MG63 (cell line): ENCODE data around the gene PNMA1. TPM values are rescaled to one million over a fixed set of nuclear protein-coding genes. Genes with fewer than 3 reads are reported as not detected.

ENCODE experiments used
- DNase-seq: peaks from one replicate; pipeline ENCODE4 v3.0.0-alpha.2; 2020
- H3K27me3 ChIP-seq: fragments of 250-450 bp; sonication (Bioruptor Pico); 2 replicates; pipeline ENCODE4 v1.5.1; 2020; ENCODE audit warnings: mild to moderate bottlenecking, moderate library complexity
- H3K36me3 ChIP-seq: fragments of 250-450 bp; sonication (Bioruptor Pico); 2 replicates; pipeline ENCODE4 v1.5.1; 2020; ENCODE audit warnings: mild to moderate bottlenecking, moderate library complexity
- H3K4me3 ChIP-seq: fragments of 250-450 bp; sonication (Bioruptor Pico); 2 replicates; pipeline ENCODE4 v1.5.1; 2020; ENCODE audit warnings: mild to moderate bottlenecking, moderate library complexity
- H3K9me3 ChIP-seq: fragments of 250-450 bp; sonication (Bioruptor Pico); 2 replicates; pipeline ENCODE4 v1.5.1; 2020; ENCODE audit warnings: mild to moderate bottlenecking, moderate library complexity
- total RNA-seq: library from RNA; depleted of rRNA; stranded (reverse); fragments of >200 nt; shearing (Covaris generic); gene quantifications from 2 replicates; pipeline ENCODE4 v1.2.3, GENCODE V29; 2014; ENCODE audit warnings: low replicate concordance; rRNA removed

PNMA1 gene, protein sequence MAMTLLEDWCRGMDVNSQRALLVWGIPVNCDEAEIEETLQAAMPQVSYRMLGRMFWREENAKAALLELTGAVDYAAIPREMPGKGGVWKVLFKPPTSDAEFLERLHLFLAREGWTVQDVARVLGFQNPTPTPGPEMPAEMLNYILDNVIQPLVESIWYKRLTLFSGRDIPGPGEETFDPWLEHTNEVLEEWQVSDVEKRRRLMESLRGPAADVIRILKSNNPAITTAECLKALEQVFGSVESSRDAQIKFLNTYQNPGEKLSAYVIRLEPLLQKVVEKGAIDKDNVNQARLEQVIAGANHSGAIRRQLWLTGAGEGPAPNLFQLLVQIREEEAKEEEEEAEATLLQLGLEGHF
- total RNA-seq = 22.1 and 38.5 TPM in 2 replicates

DNA sequence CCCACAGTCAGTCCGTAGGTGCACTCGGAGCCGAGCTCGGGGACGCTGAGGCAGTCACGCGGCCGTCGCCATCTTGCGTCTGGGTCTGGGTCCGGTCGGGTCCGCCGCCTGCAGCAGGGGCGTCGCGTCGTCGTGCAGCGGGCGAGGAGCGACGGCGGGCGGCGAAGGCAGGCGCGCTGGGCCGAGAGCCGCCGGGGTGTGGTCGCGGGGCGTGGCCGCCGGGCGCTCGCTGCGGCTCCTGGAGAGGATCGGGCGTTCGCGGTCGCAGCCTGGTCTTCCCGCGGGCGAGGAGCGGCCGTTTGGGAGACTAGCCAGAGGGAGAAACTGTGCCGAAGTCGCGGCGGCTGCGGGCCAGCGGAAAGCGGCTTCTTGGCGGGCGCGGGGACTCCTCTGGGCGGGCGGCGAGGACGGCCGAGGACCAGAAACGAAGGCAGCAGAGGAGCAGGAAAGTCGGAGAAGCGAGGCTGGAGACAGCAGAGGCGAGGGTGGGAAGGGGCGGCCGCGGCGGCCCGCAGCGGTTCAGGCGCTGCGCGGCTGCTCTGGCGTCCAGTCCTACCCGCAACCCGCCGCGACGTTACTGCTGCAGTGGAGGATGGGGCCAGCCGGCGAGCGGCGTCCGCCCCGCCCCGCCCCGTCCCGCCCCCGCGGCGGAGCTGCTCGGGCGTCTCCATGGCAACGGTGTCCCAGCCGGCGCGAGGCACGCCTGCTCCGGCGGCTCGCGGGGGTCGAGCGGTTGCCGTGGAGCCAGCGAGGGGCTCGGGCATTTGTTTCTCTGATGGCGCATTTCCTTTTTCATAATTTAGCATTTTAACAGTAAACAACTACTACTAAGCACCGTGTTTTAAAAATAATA is at the start of gene PNMA1:
Gene PNMA1 (minus strand): TSS at position 582 of the 853 bp plus-strand sequence. CDS start 745 bp downstream, outside the sequence.
- Histone ChIP-seq H3K4me3 (peak within 1 kb of the TSS; percentile 69), H3K9me3 (no peaks in the 10 kb centered on the region)

DNA sequence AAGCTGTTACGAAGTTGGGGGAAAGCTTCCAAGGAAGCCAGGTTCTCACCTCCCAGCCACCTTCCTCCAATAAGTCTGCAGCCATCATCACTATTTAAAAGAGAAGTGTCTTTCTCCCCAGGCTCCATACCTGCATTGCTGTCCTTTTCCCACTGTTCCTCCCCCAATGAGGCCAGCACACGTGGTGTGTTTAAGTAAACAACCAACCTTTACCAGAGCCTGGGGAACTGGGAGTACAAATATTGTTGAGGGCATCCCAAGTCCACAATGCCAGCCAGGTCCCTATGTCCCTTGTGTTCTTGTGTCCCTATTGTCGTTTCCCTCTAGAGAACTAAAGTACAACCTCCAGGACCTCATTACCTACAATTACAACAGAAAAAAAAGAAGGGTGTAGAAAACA is 49.2 kb upstream of the PNMA1 start:
- Histone ChIP-seq H3K36me3 (peaks cover 3% of the 10 kb centered on the region), H3K9me3 (no peaks in the 10 kb centered on the region), H3K27me3 (no peaks in the 10 kb centered on the region), H3K4me3 (no peak overlapping the region)
- DNase-seq = no peak

More for the DNA sequence above, at the start of gene PNMA1:
- Histone ChIP-seq H3K36me3 (no peaks in the 10 kb centered on the region), H3K27me3 (no peaks in the 10 kb centered on the region)
- peak; percentile 86 for DNase-seq

DNA sequence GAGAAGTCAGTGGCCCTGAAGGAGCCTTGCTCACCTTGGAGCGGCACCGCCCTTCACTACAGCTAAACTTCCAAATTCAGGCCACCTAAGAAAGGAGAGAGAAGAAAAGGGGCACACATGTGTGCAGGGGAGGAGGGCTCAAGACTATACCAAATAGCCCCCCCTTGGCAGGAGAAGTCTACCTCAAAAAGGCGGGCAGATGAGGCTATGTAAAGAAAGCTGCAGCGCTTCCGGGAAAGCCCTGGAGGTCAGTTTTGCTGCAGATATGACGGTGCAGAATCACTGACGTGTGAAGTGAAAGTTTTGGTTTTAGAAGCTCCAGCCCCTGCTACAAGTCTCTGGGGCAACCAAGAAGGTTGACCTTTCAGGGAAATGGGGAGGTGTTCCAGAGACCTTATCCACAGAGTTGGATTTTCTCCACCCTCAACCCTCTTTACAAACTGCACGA is 48.2 kb upstream of the PNMA1 start:
- no peak for DNase-seq
- Histone ChIP-seq H3K27me3 (no peaks in the 10 kb centered on the region), H3K36me3 (peaks cover 3% of the 10 kb centered on the region), H3K9me3 (no peaks in the 10 kb centered on the region), H3K4me3 (no peak overlapping the region)

DNA sequence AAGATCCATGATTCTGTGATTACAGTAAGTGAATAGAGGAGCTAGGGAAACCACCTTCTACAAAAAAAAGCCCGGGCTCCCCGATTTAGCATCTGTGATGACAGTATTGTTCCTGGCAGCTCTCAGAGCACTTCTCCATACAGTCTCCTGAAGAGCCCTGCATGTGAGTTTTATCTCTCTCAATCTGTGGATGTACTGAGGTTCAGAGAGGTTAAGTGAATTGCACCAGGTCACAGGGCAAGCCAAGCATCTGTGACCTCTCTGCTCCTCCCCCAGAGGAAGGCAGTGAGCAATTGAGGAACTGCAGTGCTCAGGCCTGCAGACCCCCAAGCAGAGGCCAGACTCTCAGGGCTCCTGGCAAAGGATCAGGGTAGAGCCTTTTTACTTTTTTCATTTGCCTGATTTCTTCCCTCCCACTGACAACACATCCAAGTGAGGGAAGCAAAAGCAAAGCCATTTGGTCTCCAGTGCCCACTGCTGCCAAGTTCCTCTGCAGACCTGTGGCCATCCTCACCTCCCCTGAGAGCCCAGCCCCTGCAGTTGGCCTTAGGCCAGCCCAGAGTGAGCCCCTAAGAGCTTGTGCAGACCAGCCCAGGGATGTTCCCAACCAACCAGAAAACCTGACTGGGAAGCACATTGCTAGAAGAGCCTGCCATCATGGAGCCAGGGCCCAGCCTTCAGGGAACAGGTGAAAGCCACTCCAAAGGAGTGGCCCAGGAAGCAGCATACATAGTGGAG is 47.6 kb upstream of the PNMA1 start:
- Histone ChIP-seq H3K27me3 (no peaks in the 10 kb centered on the region), H3K4me3 (no peak overlapping the region), H3K9me3 (no peaks in the 10 kb centered on the region), H3K36me3 (peaks cover 3% of the 10 kb centered on the region)
- DNase-seq = no peak

DNA sequence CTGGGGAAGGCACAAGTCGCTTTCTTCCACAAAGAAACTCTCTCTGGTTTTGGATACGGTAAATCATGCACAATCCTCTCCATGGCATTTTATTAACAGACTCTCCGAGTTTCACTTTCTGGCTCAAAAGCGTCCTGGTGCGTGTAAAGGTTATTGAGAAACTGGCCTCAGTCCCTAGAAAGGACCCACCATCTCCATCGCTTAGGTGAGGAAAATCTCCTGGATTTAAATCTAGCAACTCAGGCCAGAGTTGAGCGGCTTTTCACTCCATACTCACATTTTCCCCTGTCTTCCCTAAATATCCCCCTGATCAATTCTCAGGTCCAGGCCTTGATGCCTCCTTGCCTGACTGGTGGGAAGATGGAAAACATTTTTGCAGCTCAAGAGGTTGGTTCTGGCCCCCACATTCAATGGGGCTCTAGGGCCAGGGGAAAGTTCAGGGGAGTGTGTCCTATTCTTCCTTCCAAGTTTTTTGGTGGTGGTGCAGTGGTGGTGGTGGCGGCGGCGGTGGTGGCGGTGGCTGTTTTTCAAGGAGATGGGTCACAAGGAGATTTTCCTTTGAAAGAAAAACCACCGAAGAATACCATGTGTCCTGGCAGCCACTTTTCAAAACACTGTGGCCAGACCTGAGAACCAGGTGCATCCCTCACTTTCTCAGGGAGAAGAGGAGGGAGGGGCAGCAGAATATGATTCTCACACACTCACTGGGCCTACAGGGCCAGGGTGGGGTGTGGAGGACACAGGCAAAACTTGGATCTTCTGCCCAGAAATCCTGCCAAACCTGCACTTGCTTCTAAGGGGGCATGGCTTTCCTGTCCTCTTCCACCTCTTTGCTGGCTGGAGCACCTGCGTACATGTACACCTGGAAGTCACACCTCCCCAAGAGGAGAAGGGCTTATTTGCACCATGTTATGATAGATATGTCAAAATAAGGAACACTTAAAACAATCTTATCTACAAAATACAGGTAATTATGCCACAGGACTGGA is 46.7 kb upstream of the PNMA1 start:
- H3K36me3 ChIP-seq = peaks cover 5% of the 10 kb centered on the region
- peak overlapping the region; percentile 58 for H3K4me3 ChIP-seq
- H3K9me3 ChIP-seq = no peaks in the 10 kb centered on the region
- no peaks in the 10 kb centered on the region for H3K27me3 ChIP-seq
- DNase-seq = no peak

DNA sequence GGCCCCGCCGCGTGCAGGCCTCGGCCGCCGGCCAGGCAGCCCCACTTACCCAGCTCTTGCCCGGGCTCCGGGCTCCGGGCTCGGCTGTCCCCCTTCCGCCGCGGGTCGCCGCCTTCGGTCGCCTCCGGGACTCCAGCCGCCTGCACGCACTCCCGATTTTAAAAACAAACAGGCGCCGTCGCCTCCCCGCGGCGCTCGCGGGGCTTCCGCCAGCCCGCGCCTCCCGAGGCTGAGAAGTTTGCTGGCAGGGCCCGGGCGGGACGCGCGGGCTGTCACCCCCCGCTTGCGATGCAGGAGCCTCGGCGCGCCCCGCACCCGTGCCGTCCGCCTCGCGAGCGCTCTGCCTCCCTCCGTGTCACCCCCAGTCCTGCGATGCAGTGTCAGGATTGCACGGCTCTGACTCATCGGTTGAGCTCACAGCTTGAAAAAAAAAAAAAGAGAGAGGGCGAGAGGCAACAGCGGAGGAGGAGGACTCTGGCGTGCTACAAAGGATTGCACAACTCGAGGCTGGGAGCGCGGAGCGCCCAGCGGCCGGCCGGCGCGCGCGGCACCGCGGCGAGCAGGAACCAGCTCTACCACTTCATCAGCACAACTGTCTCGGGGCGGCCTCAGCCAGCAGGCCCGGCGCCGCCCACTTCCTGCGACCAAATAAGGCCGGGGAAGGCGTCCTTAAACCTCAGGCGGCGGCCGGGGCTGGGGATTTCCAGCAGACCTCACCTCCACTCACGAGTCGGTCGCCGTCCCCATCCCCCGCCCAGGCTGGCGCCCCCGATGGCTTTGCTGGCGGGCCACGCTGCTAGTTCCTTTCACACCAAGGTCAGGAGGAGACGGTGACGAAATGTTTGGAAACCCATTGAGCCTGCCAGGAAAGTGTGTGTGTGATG is 45.8 kb upstream of the PNMA1 start:
- peak; percentile 95 for DNase-seq
- H3K36me3 ChIP-seq = peaks cover 8% of the 10 kb centered on the region
- H3K9me3 ChIP-seq = no peaks in the 10 kb centered on the region
- H3K4me3 ChIP-seq = peak overlapping the region; percentile 58
- no peaks in the 10 kb centered on the region for H3K27me3 ChIP-seq

DNA sequence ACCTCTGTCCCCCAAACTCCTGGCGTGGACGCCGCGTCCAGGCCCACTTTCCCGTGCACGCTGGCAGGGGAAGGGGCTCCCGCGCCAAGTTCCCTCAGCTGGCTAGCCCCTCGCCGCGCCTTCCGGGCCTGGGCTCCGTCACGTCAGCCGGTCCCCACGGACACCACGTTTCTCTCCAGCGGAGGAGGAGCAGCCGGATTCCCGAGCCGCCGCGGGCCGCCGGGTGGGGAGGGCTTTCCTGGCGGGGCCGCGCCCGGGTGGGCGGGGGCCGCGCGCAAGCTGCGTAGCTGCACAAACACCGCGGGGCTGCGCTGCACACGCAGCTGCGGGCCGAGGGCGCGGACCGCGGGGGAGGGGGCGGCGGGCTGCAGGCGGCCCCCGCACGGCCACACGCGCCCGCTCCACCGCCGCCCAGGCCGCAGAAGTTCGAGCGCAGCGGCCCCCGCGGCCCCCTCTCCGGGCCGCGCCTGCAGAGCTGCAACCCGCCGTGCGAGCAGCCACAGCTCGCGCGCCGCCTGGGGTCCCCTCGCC is 45.1 kb upstream of the PNMA1 start:
- peaks cover 8% of the 10 kb centered on the region for H3K36me3 ChIP-seq
- no peaks in the 10 kb centered on the region for H3K27me3 ChIP-seq
- peak overlapping the region; percentile 62 for H3K4me3 ChIP-seq
- no peaks in the 10 kb centered on the region for H3K9me3 ChIP-seq
- DNase-seq = peak; percentile 62

DNA sequence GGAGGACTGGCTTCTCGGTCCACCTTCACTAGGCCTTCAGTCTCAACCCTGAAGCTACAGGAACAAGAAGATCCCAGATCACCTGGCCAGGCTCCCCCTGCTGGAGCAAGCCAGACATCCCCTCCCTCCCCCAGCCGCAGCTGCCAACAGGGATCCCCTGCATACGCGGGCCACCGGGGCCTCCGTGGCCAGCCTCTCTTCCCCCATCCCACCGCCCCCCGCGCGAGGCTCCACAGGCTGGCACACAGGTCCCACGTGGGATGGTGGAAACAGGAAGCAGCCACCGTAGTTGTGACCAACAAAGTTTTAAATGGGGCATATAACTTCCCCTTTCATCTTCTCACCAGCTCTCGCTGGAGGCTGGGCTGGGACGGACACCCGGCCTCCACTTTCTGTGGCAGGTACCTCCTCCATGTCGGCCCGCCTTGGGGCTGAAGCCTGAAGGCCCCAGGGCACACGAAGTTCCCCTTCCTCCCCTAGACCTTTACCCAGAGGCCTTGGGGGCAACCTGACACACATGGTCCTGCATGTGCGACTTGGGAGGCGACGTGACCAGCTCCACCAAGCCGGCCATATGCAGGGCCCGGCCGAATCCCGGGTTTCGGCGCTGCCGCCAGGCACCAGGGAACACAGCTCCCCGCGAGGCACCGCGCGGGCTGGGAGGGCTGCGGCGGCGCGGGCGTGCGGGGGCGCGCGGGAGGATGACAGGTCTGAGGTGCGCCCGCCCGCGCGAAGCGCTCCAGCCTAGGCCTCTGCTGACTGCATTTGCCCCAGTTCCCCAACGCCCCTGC is 44.4 kb upstream of the PNMA1 start:
- H3K4me3 ChIP-seq = peak overlapping the region; percentile 62
- H3K27me3 ChIP-seq = no peaks in the 10 kb centered on the region
- peak; percentile 66 for DNase-seq
- H3K9me3 ChIP-seq = no peaks in the 10 kb centered on the region
- H3K36me3 ChIP-seq = peaks cover 8% of the 10 kb centered on the region

DNA sequence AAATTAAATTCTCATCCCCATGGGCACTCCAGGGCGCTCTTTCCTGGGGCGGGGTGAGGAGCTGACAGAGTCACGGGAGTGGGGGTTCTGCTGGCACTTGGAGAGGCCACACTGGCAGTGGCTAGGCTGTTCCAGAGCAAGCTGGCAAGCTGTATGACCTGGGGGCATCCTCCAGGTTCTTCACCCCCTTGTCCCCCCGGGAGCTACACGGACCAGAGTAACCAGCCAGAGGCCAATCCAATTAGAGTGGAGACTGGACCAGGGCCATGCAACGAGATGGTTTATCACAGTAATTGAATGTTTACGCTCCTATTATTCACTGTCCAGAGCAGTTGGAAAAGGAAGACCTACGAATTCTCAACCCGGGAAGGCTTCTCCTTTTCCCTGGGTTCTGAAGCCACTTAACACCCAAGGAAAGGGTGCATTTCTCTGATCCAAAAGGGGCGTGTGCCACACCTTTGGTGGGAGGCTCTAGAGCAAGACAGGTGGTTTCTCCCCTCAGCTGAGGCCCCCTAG is 43.8 kb upstream of the PNMA1 start:
- DNase-seq = peak; percentile 22
- no peaks in the 10 kb centered on the region for H3K27me3 ChIP-seq
- H3K36me3 ChIP-seq = peaks cover 8% of the 10 kb centered on the region
- H3K9me3 ChIP-seq = no peaks in the 10 kb centered on the region
- peak overlapping the region; percentile 62 for H3K4me3 ChIP-seq

DNA sequence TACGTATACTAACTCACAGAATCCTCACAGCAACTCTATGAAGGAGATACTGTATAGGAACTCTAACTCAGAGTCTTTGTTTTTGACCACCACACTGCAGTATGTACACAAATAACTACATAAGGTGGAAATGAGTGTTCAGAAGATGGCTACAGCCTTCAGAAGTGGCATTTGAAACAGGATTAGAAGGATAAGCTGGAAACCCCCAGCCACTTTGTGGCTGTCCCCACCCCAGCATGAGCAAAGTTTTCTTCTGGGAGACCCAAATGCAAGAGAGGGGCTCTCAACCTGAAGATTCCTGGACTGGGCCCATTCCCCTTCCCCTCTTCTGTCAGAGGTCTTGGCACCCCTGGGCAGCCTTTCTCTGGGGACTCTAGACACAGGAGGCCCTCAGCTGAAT is 43.2 kb upstream of the PNMA1 start:
- no peaks in the 10 kb centered on the region for H3K9me3 ChIP-seq
- H3K36me3 ChIP-seq = peaks cover 8% of the 10 kb centered on the region
- DNase-seq = no peak
- H3K27me3 ChIP-seq = no peaks in the 10 kb centered on the region
- peak overlapping the region; percentile 62 for H3K4me3 ChIP-seq

DNA sequence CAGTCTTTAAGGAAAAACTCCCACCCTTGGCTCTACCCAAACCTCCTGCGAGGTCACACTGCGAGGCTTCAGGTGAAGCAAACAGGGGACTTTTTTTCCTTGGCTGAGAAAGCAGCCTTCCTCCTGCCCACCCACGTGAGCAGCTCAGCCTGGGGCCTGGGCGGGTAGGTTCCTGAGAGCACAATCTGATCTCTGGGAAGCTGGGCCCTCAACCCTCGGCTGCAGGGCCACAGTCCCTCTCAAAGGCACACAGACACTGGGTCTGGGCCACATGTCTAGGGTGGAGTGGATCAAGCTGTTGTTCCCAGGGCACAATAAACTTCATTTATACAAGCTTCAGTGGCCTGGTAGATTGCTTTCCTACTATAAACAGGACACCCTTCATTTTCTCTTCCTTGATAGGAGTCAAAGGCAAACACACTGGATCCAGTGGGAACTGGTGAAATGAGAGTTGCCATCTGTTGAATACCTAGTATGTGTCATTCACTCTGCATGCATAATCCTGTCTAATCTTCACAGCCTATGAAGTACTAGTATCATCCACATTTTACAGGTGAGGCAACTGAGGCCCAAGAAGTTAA is 41.3 kb upstream of the PNMA1 start:
- peak; percentile 12 for DNase-seq
- H3K4me3 ChIP-seq = no peak overlapping the region
- no peaks in the 10 kb centered on the region for H3K27me3 ChIP-seq
- peaks cover 8% of the 10 kb centered on the region for H3K36me3 ChIP-seq
- no peaks in the 10 kb centered on the region for H3K9me3 ChIP-seq

DNA sequence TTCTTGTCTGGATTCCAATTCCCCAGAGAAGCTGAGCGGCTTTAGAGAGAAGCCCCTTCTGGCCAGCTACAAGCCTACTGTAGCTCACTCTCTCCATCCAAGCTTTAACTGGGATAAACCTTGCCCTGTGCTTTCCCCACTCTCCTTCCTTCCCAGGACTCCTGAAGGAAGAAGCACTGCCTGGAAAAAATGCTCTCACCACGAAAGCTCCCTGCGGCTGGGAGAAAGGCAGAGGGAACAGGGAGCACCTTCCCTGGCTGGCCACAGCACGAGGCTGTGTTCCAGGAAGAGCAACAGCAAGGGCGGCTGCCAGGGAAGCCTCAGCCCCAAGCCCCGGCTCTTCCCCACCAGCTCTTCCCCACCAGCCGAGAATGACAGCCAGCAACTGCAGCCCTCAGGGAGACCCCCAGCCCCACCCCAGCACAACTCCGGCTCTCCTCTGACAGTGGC is 40.8 kb upstream of the PNMA1 start:
- Histone ChIP-seq H3K9me3 (no peaks in the 10 kb centered on the region), H3K36me3 (peaks cover 8% of the 10 kb centered on the region), H3K27me3 (no peaks in the 10 kb centered on the region), H3K4me3 (no peak overlapping the region)
- DNase-seq = peak; percentile 43
